Neural cell (in vitro differentiated cells): ENCODE data around the gene CRLF1.

Source experiments
- EZH2 ChIP-seq: fragments of 200-600, 300-800 bp; shearing (Covaris generic), sonication (generic); IDR thresholded peaks from 2 replicates; pipeline ENCODE4 v1.6.1; 2014; ENCODE audit warnings: antibody characterized with exemption, low read length, borderline replicate concordance, mild to moderate bottlenecking; ENCODE audit not compliant: insufficient read depth, poor library complexity, severe bottlenecking
- POLR2AphosphoS5 ChIP-seq: IDR thresholded peaks from 2 replicates; pipeline ENCODE4 v1.6.1; 2012

GRCh38 chr19:18607226-18608101, 865 bp upstream of the CRLF1 start:
- peak; percentile 28 for TF ChIP-seq POLR2AphosphoS5
- peak; percentile 79 for TF ChIP-seq EZH2
